Skeletal muscle satellite cell (primary cell): ENCODE results near the gene OPCML.

Source experiments
- H3K27me3 ChIP-seq: 2 replicates; pipeline ENCODE4 v1.7.0; 2013; ENCODE audit warnings: low read length; ENCODE audit not compliant: control insufficient read depth, insufficient read depth
- H3K36me3 ChIP-seq: 2 replicates; pipeline ENCODE4 v1.7.0; 2013; ENCODE audit warnings: mild to moderate bottlenecking, control low read depth, low read length; ENCODE audit not compliant: insufficient read depth
- H3K4me1 ChIP-seq: 2 replicates; pipeline ENCODE4 v1.7.0; 2013; ENCODE audit warnings: low read length; ENCODE audit not compliant: control insufficient read depth, insufficient read depth
- H3K4me2 ChIP-seq: 2 replicates; pipeline ENCODE4 v1.7.0; 2013; ENCODE audit warnings: mild to moderate bottlenecking, low read length
- H3K4me3 ChIP-seq: 2 replicates; pipeline ENCODE4 v1.7.0; 2013; ENCODE audit warnings: low read length
- H3K9ac ChIP-seq: 2 replicates; pipeline ENCODE4 v1.7.0; 2013; ENCODE audit warnings: mild to moderate bottlenecking, low read depth, low read length, moderate library complexity
- H3K9me3 ChIP-seq: replicated peaks from 2 replicates; pipeline ENCODE4 v1.7.0; 2013; ENCODE audit warnings: mild to moderate bottlenecking, control low read depth, low read length

Gene OPCML

GRCh38 chr11:133004369-133004768 lies 527.9 kb downstream of the OPCML start:
- H3K4me3 ChIP-seq: no peak overlapping the region
- H3K27me3 ChIP-seq: no peaks in the 10 kb centered on the region
- H3K9ac ChIP-seq: no peak overlapping the region
- no peaks in the 10 kb centered on the region for H3K4me1 ChIP-seq
- H3K36me3 ChIP-seq: no peaks in the 10 kb centered on the region
- no peak overlapping the region for H3K4me2 ChIP-seq
- no peaks in the 10 kb centered on the region for H3K9me3 ChIP-seq

- H3K4me1 ChIP-seq: no peaks in the 10 kb centered on the region
- peaks cover 9% of the 10 kb centered on the region for H3K27me3 ChIP-seq
- no peak overlapping the region for H3K4me3 ChIP-seq
- no peaks in the 10 kb centered on the region for H3K9me3 ChIP-seq
- H3K4me2 ChIP-seq: no peak overlapping the region
- no peak overlapping the region for H3K9ac ChIP-seq
- no peaks in the 10 kb centered on the region for H3K36me3 ChIP-seq
These were observed 532.8 kb downstream of the OPCML start for GRCh38 chr11:132999516-132999915.

GRCh38 chr11:132999031-132999430 lies 533.3 kb downstream of the OPCML start:
- Histone ChIP-seq H3K36me3 (no peaks in the 10 kb centered on the region), H3K27me3 (peaks cover 14% of the 10 kb centered on the region), H3K4me2 (no peak overlapping the region), H3K4me1 (no peaks in the 10 kb centered on the region), H3K9ac (no peak overlapping the region), H3K4me3 (no peak overlapping the region), H3K9me3 (no peaks in the 10 kb centered on the region)

GRCh38 chr11:132997396-132997795 lies 534.9 kb downstream of the OPCML start:
- peaks cover 25% of the 10 kb centered on the region for H3K27me3 ChIP-seq
- H3K9me3 ChIP-seq: no peaks in the 10 kb centered on the region
- no peak overlapping the region for H3K4me2 ChIP-seq
- H3K4me1 ChIP-seq: no peaks in the 10 kb centered on the region
- no peak overlapping the region for H3K9ac ChIP-seq
- no peak overlapping the region for H3K4me3 ChIP-seq
- H3K36me3 ChIP-seq: no peaks in the 10 kb centered on the region

GRCh38 chr11:132994966-132995365 lies 537.3 kb downstream of the OPCML start:
- no peak overlapping the region for H3K4me3 ChIP-seq
- no peaks in the 10 kb centered on the region for H3K4me1 ChIP-seq
- peaks cover 26% of the 10 kb centered on the region for H3K27me3 ChIP-seq
- no peak overlapping the region for H3K9ac ChIP-seq
- H3K9me3 ChIP-seq: no peaks in the 10 kb centered on the region
- no peaks in the 10 kb centered on the region for H3K36me3 ChIP-seq
- no peak overlapping the region for H3K4me2 ChIP-seq

- Histone ChIP-seq H3K9ac (no peak overlapping the region), H3K4me1 (no peaks in the 10 kb centered on the region), H3K9me3 (no peaks in the 10 kb centered on the region), H3K36me3 (no peaks in the 10 kb centered on the region), H3K4me2 (no peak overlapping the region), H3K27me3 (peaks cover 26% of the 10 kb centered on the region), H3K4me3 (no peak overlapping the region)
These were observed 538.3 kb downstream of the OPCML start for GRCh38 chr11:132993991-132994502.

- no peaks in the 10 kb centered on the region for H3K4me1 ChIP-seq
- H3K9me3 ChIP-seq: no peaks in the 10 kb centered on the region
- no peak overlapping the region for H3K4me2 ChIP-seq
- no peaks in the 10 kb centered on the region for H3K36me3 ChIP-seq
- peaks cover 26% of the 10 kb centered on the region for H3K27me3 ChIP-seq
- H3K4me3 ChIP-seq: no peak overlapping the region
- no peak overlapping the region for H3K9ac ChIP-seq
These were observed 539.3 kb downstream of the OPCML start for GRCh38 chr11:132992838-132993631.

GRCh38 chr11:132988411-132988810 lies 543.9 kb downstream of the OPCML start:
- Histone ChIP-seq H3K36me3 (no peaks in the 10 kb centered on the region), H3K9ac (no peak overlapping the region), H3K4me3 (no peak overlapping the region), H3K4me1 (no peaks in the 10 kb centered on the region), H3K27me3 (peaks cover 11% of the 10 kb centered on the region), H3K9me3 (no peaks in the 10 kb centered on the region), H3K4me2 (no peak overlapping the region)

- Histone ChIP-seq H3K36me3 (no peaks in the 10 kb centered on the region), H3K4me2 (no peak overlapping the region), H3K9ac (no peak overlapping the region), H3K9me3 (no peaks in the 10 kb centered on the region), H3K4me3 (no peak overlapping the region), H3K27me3 (peaks cover 6% of the 10 kb centered on the region), H3K4me1 (no peaks in the 10 kb centered on the region)
These were observed 544.4 kb downstream of the OPCML start for GRCh38 chr11:132987936-132988335.

GRCh38 chr11:132983641-132983978 lies 548.7 kb downstream of the OPCML start:
- no peaks in the 10 kb centered on the region for H3K36me3 ChIP-seq
- no peak overlapping the region for H3K4me3 ChIP-seq
- no peaks in the 10 kb centered on the region for H3K27me3 ChIP-seq
- no peak overlapping the region for H3K9ac ChIP-seq
- no peaks in the 10 kb centered on the region for H3K9me3 ChIP-seq
- H3K4me1 ChIP-seq: no peaks in the 10 kb centered on the region
- H3K4me2 ChIP-seq: no peak overlapping the region

GRCh38 chr11:132982772-132983640 lies 549.3 kb downstream of the OPCML start:
- H3K27me3 ChIP-seq: no peaks in the 10 kb centered on the region
- H3K4me1 ChIP-seq: no peaks in the 10 kb centered on the region
- H3K4me3 ChIP-seq: no peak overlapping the region
- no peaks in the 10 kb centered on the region for H3K9me3 ChIP-seq
- no peak overlapping the region for H3K9ac ChIP-seq
- H3K36me3 ChIP-seq: no peaks in the 10 kb centered on the region
- H3K4me2 ChIP-seq: no peak overlapping the region
